HG03060 (cell line): ENCODE results near the gene CLCNKA.

Source experiments
- ATAC-seq: cut with Tn5 transposase; IDR thresholded peaks from one replicate; pipeline ENCODE4 v1.9.1; 2021; ENCODE audit warnings: low read depth, moderate number of reproducible peaks; ENCODE audit not compliant: unreplicated experiment

CLCNKA gene

GRCh38 chr1:16073490-16074119 lies 51.8 kb downstream of the CLCNKA start, which contains the start of gene FAM131C:
Gene FAM131C, minus strand, starts transcription at chr1:16073651. Its CDS starts 209 bp downstream, at chr1:16073442.
- ATAC-seq: no peak

GRCh38 chr1:16074217-16074616 lies 52.4 kb downstream of the CLCNKA start:
- ATAC-seq: no peak

GRCh38 chr1:16075337-16076030 lies 53.6 kb downstream of the CLCNKA start:
- ATAC-seq: no peak

- ATAC-seq: no peak
Observed at GRCh38 chr1:16076031-16076864, 54.4 kb downstream of the CLCNKA start.

GRCh38 chr1:16076865-16077238 lies 55.0 kb downstream of the CLCNKA start:
- ATAC-seq: no peak

- no peak for ATAC-seq
Observed at GRCh38 chr1:16077406-16078245, 55.8 kb downstream of the CLCNKA start.

GRCh38 chr1:16078925-16079656 lies 57.3 kb downstream of the CLCNKA start:
- ATAC-seq: no peak

- no peak for ATAC-seq
Observed at GRCh38 chr1:16080422-16081150, 58.8 kb downstream of the CLCNKA start.

- no peak for ATAC-seq
Observed at GRCh38 chr1:16081636-16082035, 59.8 kb downstream of the CLCNKA start.

GRCh38 chr1:16082283-16083038 lies 60.6 kb downstream of the CLCNKA start:
- no peak for ATAC-seq

GRCh38 chr1:16083486-16083885 lies 61.6 kb downstream of the CLCNKA start:
- no peak for ATAC-seq
